Stimulated activated CD8-positive, alpha-beta memory T cell treated with anti-CD3 and anti-CD28 coated beads, Interleukin-4, amount 100 ng/mL, for 24 hours (primary cell): Measurements from ENCODE around the gene AQP5.

Experiments used
- DNase-seq: peaks from one replicate; pipeline ENCODE4 v3.0.0-alpha.2; 2020; ENCODE audit warnings: low read depth

The AQP5 gene

DNA sequence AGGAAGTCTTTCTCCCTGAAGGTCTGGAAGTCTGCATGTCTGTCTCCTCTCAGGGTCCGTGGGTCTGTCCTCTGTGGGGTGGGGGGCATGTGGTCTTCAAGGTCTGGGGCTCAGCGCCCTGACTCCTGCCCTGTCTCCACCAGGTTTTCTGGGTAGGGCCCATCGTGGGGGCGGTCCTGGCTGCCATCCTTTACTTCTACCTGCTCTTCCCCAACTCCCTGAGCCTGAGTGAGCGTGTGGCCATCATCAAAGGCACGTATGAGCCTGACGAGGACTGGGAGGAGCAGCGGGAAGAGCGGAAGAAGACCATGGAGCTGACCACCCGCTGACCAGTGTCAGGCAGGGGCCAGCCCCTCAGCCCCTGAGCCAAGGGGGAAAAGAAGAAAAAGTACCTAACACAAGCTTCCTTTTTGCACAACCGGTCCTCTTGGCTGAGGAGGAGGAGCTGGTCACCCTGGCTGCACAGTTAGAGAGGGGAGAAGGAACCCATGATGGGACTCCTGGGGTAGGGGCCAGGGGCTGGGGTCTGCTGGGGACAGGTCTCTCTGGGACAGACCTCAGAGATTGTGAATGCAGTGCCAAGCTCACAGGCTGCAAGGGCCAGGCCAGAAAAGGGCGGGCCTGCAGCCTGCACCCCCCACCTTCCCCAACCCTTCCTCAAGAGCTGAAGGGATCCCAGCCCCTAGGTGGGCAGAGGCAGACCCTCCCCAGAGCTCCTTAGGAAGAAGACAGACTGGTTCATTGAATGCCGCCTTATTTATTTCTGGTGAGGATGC is 3.4 kb downstream of the AQP5 start:
- DNase-seq, result no peak

DNA sequence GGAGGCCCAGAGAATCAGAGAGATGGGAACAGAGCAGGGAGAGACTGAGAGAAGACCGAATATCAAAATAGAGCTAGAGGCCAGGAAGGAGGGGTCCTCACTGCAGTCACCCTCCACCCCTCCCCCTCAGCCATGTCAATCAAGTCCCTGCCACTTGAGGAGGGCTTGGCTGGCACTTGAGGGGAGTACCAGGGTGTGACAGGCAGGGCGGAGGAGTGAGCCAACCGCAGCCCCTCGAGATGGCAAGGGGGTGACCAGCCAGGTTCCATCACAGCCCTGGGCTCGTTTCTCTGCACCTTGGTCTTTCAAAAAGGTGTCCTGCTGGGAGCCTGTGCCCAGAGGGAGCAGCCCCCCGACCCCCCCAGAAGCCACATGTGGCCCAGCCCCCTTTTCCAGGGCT is 4.2 kb downstream of the AQP5 start:
- DNase-seq, result no peak

DNA sequence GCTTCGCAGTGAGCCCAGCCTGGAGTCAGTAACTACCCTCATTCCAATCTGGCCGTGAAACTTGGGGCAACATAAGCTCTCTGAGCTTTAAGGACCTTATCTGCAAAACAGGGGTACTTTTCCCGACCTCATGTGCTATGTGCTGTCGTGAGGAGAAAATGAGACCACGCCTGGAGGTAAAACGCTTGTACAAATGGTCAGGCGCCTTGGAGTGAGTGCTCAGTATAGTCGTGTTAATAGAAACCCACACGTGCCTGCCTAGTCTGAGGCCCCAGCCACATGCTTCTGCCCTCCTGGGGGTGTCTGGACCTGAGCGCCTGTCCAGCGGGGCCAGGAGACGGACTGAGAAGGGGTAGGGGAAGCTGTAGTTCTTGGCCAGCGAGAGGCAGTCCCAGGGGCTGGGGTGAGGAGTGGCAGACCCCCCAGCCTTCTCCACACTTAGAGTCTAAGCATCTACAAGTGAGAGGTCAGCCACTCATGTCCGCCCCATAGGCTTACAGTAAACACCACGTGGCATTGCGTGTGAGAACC is 4.9 kb downstream of the AQP5 start:
- DNase-seq, result no peak

DNA sequence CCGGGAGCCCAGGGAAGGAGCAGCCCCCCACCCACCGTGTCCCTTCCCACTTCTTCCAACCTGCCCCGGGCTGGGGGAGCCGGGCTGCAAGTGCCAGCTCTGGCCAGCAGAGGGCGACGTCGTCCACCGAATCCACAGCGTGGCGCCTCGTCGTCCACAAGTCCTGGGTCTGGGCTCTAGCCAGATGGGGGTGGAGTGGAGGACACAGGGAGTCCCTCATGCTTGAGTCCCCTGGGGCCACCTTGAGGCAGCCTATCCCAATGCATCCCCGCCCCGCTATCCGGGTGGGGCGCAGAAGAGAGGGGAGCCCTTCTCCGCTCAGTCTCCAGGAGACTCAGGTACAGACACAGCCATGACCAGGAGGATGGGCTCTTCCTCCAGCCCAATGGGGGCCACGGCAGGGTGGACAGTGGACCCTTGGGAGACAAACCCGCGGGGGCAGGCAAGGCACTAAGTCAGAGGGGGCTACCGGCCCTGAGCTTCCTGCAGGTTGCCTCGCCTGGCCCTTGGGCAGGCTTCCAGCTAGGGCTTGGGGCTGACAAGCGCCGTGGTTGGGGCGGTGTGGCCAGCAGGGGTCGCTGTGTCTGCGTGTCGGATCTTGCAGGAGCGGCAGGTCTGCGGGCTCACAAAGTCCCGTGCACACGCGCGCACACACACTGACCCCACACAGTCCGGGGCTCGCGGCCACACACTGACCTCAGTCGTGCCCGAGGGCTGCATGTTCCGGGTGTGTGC is 5.5 kb downstream of the AQP5 start:
- DNase-seq, result peak; percentile 88

DNA sequence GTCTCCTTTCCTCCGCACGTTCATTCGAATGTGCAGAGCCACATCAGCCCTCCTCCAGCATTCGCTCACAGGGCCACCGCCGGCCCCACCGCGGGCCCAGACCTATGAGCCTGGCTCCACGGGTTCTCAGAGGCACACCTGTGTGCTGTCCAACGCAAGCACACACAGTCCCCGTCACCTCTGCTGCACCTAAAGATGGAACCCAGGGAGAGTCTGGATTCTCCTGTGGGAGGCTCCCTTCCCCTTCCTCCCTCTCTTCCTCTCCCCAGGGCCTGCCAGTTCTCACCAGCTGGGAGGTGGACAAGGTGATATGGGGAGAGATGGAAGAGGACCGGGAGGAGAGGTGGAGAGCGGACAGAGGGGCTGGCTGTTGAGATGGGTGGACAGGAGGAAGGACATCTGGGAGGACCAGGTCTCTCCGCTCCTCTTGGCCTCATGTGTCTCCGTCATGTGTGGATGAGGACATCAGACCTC is 6.1 kb downstream of the AQP5 start:
- DNase-seq, result no peak

DNA sequence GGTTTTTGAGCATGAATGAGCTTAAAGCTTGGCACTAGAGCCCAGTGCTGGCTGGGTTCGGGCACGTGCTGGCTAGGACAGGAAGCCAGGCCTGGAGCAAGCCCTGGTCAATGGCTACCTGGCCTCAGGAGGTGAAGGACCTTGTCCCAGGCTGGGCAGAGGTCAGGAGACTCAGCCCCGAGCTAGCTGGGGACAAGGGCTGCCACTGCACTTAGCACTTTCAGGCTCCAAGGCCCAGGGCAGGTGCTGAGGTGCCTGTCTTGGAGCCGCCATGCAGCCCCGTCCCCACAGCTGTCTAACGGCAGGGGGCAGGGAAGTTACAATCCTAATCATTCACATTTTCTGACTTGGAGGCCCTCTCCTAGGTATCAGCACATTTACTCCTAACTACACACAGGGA is 6.8 kb downstream of the AQP5 start:
- no peak for DNase-seq

DNA sequence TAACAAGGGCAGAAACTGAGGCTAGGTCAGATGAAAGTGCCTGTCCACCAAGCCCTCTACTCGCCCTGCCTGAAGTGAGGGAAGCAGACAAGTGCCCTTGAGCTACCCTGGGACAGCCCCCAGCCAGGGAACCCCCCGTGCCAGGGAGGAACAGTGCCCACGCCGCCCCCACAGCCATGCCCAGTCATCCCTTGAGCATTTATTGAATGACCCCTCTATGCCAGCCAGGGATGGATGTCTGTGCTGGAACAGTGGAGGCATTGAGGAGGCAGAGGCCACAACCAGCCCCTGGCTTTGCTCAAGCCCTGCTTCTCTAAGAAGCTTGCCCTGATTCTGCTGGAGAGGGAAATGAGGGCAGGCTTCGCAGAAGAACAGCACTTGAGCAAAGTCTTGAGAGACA is 7.4 kb downstream of the AQP5 start:
- DNase-seq, result no peak

DNA sequence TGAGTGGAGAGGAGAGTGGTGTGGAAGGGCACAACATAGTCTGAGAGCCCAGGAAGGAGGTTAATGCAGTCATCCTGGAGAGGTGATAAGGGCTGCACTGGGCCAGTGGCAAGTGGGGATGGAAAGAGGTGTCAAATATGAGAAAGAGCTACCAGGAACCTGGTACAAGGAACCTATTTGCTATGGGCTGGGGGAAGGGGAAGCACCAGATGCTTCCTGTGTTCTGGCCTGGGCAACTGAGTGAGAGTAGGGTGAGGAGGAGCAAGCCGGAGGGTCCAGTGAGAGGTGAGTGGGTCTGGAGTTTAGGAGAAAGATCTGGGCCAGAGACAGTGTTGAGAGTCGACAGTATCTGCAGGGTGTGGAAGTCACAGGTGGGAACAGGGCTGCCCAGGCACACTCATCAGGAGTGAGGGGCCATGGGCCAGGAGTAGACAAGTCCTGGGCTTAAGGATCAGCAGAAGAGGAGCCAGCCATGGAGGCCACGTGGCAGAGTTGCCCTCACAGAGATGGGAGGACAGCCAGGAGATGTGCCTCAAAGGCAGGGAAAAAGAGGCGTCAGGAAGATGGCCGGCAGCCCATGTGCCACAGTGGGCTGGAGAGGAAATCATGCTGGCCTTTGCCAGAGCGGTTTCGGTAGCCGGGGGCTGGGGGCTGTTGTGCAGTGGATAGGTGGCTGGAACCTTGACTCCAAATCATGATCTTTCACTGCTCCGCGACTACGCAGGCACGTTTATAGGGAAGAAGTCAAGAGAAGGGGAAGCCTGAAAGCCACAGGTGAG is 8.2 kb downstream of the AQP5 start:
- no peak for DNase-seq

DNA sequence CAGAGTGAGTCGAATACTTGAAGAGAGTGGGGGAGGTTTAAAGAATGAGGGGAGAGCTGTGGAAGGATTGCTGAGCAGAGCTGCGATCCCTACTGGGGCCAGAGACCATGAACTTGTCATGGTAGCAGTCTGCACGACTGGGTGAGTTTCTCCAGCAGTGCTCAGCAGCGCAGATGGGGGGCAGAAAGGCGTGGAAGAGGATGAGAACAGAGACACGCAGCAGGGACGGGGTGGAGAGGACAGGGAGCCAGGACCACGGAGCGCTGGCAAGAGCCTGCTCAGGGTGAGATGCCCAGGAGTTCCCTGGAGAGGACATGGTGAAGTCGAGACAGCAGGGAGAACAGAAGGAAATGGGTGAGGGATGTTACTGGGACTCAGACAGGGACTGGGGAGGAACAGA is 9.0 kb downstream of the AQP5 start:
- no peak for DNase-seq

DNA sequence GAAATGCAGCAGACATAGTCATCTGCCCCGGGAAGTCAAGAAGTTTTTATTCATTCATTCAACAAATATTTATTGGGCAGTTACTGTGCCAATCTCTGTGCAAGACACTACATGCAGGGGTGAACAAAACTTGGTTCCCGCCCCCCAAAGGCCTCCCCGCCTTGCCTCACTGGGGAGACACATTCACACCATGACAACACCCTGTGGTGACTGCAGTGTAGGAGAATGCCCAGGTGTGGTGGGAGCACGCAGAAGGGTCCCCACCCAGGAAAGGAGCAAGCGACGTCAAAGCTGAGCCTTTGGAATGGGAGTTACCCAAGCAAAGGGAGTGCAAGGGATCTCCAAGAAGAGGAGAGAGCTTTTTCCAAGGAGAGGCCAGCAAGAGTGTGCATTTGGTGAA is 9.5 kb downstream of the AQP5 start:
- no peak for DNase-seq

DNA sequence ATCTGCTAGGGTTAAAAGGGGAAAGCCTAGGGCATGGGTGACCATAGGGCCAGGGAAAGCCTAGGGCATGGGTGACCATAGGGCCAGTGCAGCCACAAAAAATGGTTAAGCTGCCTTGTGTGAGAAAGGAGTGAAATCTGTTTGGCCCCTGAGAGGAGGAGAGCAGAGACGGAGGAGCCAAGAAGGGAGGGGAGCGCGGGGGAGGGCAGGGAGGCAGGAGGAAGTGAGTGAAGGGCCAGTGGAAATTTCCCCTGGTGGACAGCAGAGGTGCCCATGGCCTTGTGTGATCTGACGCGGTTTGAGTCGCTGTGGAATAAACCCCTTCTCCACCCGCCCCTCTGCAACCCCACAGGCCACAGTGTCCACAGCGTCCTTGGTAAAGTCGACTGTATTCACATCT is 10.5 kb downstream of the AQP5 start:
- DNase-seq, result no peak

DNA sequence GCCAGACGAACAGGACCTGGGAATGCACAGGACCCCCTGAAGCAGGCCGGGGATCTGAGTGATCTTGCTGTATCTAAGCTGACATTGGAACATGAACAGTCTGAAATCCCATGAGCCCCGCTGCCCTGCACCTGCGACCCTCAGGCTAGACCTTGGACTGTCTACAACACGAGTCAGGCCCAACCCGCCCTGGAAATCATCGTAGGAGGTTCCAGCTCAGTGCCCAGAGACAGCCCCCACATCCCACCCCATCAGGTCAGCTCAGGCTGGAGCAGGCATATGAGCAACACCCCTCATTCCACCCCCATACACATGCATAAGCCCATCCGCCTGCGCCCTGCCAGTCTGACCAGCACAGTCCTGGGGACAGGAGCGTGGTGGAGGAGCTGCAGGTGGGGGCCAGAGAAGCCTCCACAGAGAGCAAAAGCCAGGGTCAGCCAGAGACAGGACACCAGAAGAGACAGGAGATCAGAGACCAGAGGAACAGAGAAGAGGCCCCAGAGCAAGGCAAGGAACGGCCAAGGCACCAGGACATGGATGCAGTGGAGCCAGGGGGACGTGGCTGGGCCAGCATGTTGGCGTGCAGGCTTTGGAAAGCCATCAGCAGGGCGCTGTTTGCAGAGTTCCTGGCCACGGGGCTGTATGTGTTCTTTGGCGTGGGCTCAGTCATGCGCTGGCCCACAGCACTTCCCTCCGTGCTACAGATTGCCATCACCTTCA is 11.1 kb downstream of the AQP5 start, which contains the start of gene AQP6:
Gene AQP6, plus strand, starts transcription at position 307 of the 720 bp plus-strand sequence. Its CDS starts 227 bp downstream, at position 534.
- no peak for DNase-seq

DNA sequence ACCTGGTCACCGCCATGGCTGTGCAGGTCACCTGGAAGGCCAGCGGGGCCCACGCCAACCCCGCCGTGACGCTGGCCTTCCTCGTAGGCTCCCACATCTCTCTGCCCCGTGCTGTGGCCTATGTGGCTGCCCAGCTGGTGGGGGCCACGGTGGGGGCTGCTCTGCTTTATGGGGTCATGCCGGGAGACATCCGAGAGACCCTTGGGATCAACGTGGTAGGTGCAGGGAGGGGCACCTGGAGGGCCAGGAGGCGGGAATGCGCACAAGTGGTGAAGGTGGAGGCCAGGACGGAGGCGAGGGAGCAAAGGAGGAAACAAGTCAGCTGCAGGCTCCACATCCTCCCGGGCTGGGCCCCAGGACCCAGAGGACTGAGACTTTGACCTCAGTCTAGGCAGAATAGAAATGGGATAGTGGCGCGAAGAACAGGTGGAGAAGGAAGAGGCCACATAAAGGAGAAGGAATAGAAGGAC is 11.7 kb downstream of the AQP5 start:
- no peak for DNase-seq

DNA sequence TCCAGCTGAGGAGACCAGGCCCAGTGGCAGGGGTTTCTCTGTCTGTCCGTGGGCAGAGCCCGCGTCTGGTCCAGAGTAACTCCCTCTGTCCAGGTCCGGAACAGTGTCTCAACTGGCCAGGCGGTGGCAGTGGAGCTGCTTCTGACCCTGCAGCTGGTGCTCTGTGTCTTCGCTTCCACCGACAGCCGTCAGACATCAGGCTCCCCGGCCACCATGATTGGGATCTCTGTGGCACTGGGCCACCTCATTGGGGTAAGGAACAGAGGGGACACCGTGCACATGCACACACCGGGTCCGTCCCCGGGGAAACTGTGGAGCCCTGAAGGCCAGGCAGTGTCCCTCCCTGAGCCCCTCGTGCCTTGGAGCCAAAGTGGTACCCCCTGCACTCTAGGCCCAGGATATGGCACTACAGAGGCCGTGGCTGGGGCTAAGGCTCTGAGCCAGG is 12.6 kb downstream of the AQP5 start:
- DNase-seq, result no peak

DNA sequence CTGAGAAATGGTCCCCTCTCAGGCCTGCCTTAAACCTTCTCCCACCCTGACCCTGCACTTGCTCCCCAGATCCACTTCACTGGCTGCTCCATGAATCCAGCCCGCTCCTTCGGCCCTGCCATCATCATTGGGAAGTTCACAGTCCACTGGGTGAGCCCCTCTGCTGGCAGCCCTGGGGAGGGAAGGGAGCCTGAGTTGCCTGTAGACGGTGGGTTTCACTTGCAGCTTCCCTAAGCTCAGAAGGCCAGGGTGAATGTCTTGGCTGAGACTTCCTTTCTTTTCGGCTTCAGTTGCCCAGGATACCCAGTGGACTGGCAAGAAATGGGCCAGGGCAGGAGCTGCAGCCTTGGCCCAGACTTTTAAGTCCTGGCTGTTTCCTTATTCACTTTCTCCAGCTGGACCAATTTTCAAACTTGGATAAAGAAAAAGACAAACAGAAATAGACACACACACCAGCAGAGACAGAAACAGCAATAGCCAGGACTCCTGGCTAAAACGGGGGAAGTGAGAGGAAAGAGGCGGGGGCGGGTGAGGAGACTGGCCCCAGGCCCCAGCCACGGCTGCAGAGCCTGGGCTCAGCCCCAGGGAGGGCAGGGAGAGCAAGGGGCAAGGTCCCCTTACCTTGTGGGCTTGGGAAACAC is 13.1 kb downstream of the AQP5 start:
- DNase-seq, result no peak

DNA sequence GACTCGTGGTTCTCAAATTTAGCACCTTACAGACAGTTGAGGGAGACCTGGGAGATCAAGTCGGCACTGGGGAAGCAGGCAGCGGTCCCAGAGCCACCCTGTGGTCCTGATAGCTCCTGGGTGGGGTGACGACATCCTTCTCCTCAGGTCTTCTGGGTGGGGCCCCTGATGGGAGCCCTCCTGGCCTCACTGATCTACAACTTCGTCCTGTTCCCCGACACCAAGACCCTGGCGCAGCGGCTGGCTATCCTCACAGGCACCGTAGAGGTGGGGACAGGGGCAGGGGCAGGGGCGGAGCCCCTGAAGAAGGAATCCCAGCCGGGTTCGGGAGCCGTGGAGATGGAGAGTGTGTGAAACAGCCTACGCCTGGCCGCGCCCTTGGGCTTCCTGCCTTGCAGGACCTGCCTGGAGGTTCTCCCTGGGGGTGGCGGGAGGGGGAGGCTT is 13.7 kb downstream of the AQP5 start:
- DNase-seq, result no peak

DNA sequence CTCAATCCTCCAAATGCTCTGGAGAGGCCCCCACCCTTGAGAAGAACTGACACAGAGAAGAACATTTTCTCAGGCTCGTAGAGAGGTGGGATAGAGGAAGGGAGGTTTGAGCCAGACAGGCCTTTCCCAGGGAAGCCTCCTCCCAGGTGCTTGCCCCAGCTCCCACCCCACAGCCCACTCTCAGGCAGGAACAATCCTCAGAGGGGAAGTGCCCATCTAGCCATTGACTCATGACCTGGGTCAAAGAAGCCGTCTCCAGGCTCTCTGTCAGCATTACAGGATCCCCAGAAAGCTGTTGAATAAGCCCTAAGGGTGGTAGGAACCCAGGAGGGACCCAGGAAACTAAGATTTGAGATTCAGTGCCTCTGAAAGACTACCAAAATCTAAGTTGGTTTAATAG is 14.9 kb downstream of the AQP5 start:
- no peak for DNase-seq

DNA sequence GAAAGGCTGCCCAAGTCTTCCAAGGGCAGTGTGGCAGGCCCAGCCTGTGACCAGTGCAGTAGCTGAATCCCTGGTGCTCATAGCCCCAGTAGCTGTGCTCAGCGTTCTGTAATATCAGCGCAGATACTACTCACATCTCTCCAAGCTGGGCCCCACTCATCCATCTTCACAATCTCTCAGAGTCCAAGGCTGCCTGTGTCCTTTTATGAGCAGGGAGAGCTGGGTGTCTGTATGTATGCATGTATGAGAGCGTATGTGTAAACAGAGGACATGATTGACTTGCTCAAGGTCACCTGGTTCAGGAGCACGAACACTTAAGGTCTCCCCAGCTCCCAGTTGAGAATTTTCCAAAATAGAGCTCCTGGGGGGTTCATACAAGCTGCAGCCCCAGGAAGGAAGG is 16.5 kb downstream of the AQP5 start:
- DNase-seq, result no peak

DNA sequence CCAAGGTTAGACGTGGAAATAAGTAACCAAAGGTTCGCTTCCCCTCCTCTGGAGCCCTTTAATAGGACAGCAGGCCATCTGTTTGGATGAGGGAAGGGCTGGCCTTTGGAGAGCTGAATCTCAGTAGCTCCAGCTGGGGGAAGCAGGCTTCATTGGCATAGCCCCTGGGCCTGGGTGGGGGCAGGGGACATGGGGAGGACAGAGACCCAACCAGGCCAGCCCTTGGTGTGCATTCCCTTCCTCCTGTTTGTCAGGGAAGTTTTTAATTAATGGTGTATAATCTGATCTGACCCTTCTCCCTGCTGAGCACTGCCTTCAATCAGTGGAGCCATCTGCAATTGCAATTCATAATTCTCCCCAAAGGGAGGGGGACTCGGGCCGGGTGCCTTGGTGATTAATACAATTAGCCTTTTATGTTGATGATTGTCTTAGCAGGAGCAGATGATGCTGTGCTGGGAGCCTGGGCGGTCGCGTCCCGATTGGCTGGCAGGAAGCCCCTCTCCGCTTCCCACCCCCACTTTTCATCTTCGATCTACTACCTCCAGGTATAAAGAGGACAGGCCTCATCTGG is 17.4 kb downstream of the AQP5 start:
- no peak for DNase-seq

DNA sequence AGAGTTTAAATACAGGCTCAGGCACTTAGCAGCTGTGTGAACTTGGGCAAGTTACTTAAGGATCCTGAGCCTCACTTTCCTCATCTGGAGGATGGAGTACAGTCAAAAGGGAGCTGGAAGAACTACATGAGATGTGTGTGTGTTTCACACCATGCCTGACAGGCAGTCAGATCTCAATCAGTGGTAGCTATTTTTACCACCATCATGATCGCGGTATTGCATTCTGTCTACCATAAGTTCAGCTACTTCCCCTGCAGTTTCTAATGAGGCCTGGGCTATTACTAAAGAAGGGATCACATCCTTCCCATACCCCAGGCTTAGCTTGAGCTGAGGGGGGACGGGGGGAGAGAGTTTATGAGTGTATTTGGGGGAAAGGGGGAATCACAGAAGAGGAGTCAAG is 18.1 kb downstream of the AQP5 start:
- DNase-seq, result no peak
